ENCODE data around the gene LIF. TPM values are rescaled to one million over a fixed set of nuclear protein-coding genes. Genes with fewer than 3 reads are reported as not detected.

Gene LIF
- total RNA-seq, 1 donor from 2014 or later: 18.9 TPM

DNA sequence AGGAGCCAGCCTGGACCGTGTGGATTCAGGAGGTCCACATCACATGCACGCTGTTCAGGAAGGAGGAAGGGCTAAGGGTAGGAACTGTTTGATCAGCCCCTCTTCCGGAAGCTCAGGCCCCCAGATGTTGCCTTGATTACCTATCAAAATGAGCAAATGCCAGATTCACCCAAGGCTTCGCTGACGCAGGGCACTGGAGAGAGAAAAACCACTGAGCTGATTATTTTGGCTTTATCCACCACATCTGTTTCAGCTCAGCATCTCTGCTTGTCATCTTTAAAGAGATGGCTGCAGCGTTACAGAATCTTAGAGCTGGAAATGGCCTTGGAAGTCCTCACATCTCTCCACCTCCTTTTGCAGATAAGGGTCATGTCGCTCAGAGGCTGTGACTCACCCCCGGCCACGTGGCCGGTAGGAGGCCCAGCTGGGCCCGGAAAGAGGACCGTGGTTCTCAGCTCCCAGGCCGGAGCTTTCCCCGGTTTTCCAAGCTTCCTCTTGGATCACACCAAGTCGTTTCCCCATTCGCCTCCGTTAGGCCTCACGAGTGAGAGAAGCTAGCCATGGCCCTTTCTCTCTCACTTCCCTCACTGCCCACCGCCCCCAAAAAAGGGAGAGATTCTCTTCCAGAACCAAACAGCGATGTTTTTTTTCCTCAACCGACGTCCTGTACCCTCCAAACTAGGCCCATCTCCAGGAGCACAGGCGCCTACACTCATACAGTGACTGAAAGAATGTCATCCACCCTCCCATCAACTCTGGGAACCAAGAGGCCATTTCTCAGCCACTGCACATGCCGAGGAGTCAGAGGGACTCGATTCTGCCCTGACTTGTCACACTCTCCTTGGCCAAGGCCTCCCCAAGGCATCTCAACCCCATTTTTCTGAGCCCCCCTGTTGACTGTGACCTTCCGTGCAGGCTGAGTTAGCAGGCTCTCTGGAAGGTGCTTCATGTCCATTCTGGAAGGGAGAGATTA lies 37.6 kb downstream of the LIF start:
- Mint-ChIP-seq H3K4me1 (ENCODE audit: low read depth) (peaks cover 86% of the 10 kb centered on the region), H3K4me3 (ENCODE audit: unreplicated experiment) (no peak overlapping the region), H3K27ac (ENCODE audit: unreplicated experiment) (peak overlapping the region; percentile 99), H3K36me3 (ENCODE audit: low read depth) (no peaks in the 10 kb centered on the region), H3K9me3 (ENCODE audit: low read depth) (no peaks in the 10 kb centered on the region), H3K27me3 (ENCODE audit: low read depth) (no peaks in the 10 kb centered on the region)
- DNase-seq (ENCODE audit: low spot score): peak; percentile 59
- TF ChIP-seq, protein P1, sequence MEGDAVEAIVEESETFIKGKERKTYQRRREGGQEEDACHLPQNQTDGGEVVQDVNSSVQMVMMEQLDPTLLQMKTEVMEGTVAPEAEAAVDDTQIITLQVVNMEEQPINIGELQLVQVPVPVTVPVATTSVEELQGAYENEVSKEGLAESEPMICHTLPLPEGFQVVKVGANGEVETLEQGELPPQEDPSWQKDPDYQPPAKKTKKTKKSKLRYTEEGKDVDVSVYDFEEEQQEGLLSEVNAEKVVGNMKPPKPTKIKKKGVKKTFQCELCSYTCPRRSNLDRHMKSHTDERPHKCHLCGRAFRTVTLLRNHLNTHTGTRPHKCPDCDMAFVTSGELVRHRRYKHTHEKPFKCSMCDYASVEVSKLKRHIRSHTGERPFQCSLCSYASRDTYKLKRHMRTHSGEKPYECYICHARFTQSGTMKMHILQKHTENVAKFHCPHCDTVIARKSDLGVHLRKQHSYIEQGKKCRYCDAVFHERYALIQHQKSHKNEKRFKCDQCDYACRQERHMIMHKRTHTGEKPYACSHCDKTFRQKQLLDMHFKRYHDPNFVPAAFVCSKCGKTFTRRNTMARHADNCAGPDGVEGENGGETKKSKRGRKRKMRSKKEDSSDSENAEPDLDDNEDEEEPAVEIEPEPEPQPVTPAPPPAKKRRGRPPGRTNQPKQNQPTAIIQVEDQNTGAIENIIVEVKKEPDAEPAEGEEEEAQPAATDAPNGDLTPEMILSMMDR (IDR thresholded peaks at IDR 0.05): no peak

DNA sequence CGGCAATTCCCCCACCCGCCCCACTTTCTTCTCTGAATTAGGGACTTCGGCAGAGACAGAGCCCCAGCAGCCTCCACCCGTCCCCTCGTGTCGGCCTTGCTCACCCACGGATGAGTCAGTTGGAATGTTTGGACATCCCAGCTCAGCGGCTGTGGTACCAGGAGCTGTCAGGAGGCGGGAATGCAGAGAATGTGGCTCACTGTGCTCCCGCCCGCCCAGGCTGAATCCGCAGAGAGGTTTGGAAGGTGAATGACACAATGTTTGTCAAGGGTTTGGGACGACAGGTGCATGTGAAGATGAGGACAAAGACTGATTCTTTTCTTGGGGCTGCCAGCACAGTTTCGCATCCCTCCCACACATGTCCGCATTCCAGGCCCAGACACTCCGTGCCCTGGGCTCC lies 39.6 kb downstream of the LIF start:
- no peaks in the 10 kb centered on the region for H3K36me3 Mint-ChIP-seq (ENCODE audit: low read depth)
- peaks cover 4% of the 10 kb centered on the region for H3K9me3 Mint-ChIP-seq (ENCODE audit: low read depth)
- peak overlapping the region; percentile 99 for H3K27ac Mint-ChIP-seq (ENCODE audit: unreplicated experiment)
- TF ChIP-seq, protein P1 (IDR thresholded peaks at IDR 0.05): no peak
- H3K4me3 Mint-ChIP-seq (ENCODE audit: unreplicated experiment): peak overlapping the region; percentile 3
- peaks cover 84% of the 10 kb centered on the region for H3K4me1 Mint-ChIP-seq (ENCODE audit: low read depth)
- no peaks in the 10 kb centered on the region for H3K27me3 Mint-ChIP-seq (ENCODE audit: low read depth)
- peak; percentile 95 for DNase-seq (ENCODE audit: low spot score)

DNA sequence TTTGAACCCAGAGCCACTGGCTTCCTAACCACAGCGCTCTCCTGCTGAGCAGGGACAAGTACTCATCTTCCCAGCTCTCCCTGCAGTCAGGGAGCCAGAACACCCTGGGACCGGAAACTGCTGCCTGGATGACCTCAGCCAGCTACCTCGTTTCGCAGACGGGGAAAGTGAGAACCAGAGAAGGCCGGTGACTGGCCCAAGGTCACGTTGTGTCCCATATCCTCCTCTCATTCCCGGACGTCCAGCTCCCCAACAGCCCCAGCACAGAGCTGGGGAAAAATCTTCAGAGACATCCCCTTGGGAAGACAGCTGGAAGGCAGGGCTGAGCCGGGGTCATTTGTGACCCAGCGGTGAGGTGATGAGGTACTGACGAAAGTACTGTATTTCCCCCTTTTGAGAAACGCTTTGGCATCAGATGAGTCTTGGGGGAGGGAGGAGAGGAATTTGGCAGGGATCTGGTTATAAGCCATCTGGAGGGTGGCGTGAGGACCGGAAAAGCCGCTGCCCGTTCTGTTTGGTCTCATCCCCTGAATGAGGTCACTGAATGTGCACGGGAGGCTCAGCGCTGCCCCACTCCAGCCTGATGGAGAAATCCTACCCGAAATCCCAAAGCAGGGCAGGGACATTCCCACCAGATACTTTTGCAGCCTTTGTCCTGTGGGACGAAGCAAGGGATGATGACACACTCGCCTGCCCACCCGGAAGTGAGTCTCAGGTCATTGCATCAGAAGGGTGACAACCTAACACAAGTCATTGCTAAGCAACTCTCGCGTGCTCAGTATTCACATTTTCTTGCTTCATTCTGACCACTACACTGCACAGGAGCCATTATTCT lies 41.1 kb downstream of the LIF start:
- Mint-ChIP-seq H3K27me3 (ENCODE audit: low read depth) (no peaks in the 10 kb centered on the region), H3K36me3 (ENCODE audit: low read depth) (no peaks in the 10 kb centered on the region), H3K4me1 (ENCODE audit: low read depth) (peaks cover 82% of the 10 kb centered on the region), H3K9me3 (ENCODE audit: low read depth) (peaks cover 8% of the 10 kb centered on the region), H3K4me3 (ENCODE audit: unreplicated experiment) (peak overlapping the region; percentile 35), H3K27ac (ENCODE audit: unreplicated experiment) (peak overlapping the region; percentile 99)
- TF ChIP-seq, protein P1 (IDR thresholded peaks at IDR 0.05): no peak
- DNase-seq (ENCODE audit: low spot score): peak; percentile 69

DNA sequence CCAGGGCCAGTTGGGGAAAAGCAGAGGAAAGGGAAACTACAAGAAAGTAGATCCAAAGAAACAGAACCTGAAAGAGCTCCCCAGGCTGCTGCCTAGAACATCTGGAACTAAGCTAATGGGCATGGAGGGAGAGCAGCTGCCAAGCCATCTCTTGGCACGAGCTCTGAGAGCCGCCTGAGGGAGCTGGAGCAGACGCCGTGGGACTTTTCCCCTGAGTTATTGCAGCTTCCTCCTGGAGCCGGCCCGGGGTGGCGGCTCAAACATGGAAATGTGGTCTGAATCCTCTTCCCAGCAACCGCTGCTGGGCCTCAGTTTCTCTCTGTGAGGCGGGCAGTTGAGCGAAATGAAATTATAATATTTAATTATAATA lies 41.8 kb downstream of the LIF start:
- TF ChIP-seq, protein P1 (IDR thresholded peaks at IDR 0.05): peak; percentile 25
- H3K9me3 Mint-ChIP-seq (ENCODE audit: low read depth): peaks cover 8% of the 10 kb centered on the region
- H3K27me3 Mint-ChIP-seq (ENCODE audit: low read depth): no peaks in the 10 kb centered on the region
- peaks cover 74% of the 10 kb centered on the region for H3K4me1 Mint-ChIP-seq (ENCODE audit: low read depth)
- DNase-seq (ENCODE audit: low spot score): peak; percentile 89
- peak overlapping the region; percentile 99 for H3K27ac Mint-ChIP-seq (ENCODE audit: unreplicated experiment)
- no peaks in the 10 kb centered on the region for H3K36me3 Mint-ChIP-seq (ENCODE audit: low read depth)
- no peak overlapping the region for H3K4me3 Mint-ChIP-seq (ENCODE audit: unreplicated experiment)
